Spleen (tissue), 11 donors: Measurements from ENCODE around the gene PLTP. TPM values are rescaled to one million over a fixed set of nuclear protein-coding genes. Genes with fewer than 3 reads are reported as not detected.

Experiments used
- DNase-seq: peaks from one replicate; pipeline ENCODE4 v3.0.0-alpha.2; 2020
- H3K27ac ChIP-seq, 8 donors: fragments of 200-600 bp; sonication (generic) in 7 of 8; 1 replicate in 4 of 8; 2 replicates in 4 of 8; pipeline versions ENCODE4 v1.5.0 to v1.8.0; 2016 to 2021; ENCODE audit warnings: inconsistent platforms in 4 of 8, mild to moderate bottlenecking in 4 of 8, moderate library complexity in 1 of 8
- H3K27me3 ChIP-seq, 7 donors: fragments of 200-600 bp; sonication (generic) in 6 of 7; replicated peaks in 1 of 7; 1 replicate in 4 of 7; 2 replicates in 3 of 7; pipeline versions ENCODE4 v1.5.0 to v1.8.0; 2016 to 2021; ENCODE audit warnings: inconsistent platforms in 3 of 7, mild to moderate bottlenecking in 1 of 7
- H3K36me3 ChIP-seq, 6 donors: fragments of 200-600 bp; sonication (generic) in 5 of 6; 1 replicate in 4 of 6; 2 replicates in 2 of 6; pipeline versions ENCODE4 v1.5.0 to v1.8.0; 2016 to 2021; ENCODE audit warnings: inconsistent platforms in 2 of 6
- H3K4me1 ChIP-seq, 6 donors: fragments of 200-600 bp; sonication (generic) in 5 of 6; 1 replicate in 3 of 6; 2 replicates in 3 of 6; pipeline versions ENCODE4 v1.5.0 to v1.8.0; 2016 to 2021; ENCODE audit warnings: inconsistent platforms in 3 of 6
- H3K4me3 ChIP-seq, 8 donors: fragments of 200-600 bp; sonication (generic) in 7 of 8; 1 replicate in 4 of 8; 2 replicates in 4 of 8; pipeline versions ENCODE4 v1.5.0 to v1.8.0; 2016 to 2021; ENCODE audit warnings: inconsistent platforms in 4 of 8, mild to moderate bottlenecking in 4 of 8, moderate library complexity in 2 of 8
- H3K9me3 ChIP-seq, 8 donors: fragments of 200-600 bp; sonication (generic) in 7 of 8; 1 replicate in 4 of 8; 2 replicates in 4 of 8; pipeline versions ENCODE4 v1.5.0 to v1.8.0; 2016 to 2021; ENCODE audit warnings: inconsistent platforms in 4 of 8
- POLR2A ChIP-seq, 3 donors: fragments of 450-650 bp; IDR thresholded peaks; one replicate each; pipeline ENCODE4 v1.5.1; 2017; ENCODE audit warnings: antibody characterized with exemption in 3 of 3, mild to moderate bottlenecking in 1 of 3
- POLR2AphosphoS5 ChIP-seq, 3 donors: sonication (generic); formaldehyde crosslinking; IDR thresholded peaks; one replicate each; pipeline ENCODE4 v1.5.1; 2017; ENCODE audit warnings: antibody characterized with exemption in 3 of 3
- WGBS, 5 donors: extraction: QIAGEN DNeasy Blood & Tissue Kit in 3 of 5; methylation state at CpG; one replicate each; pipeline versions ENCODE4 v1.1.5 to v1.1.7; 2013 to 2018; 5-methylcytosine and 5-hydroxymethylcytosine counted together
- intact Hi-C: fragments of 100-400 bp; cut with DNase I; formaldehyde crosslinking; loops from one replicate; pipeline ENCODE4 v1.15.0; 2023; ENCODE audit warnings: low total_unique reads
- polyA plus RNA-seq, 3 donors: library from polyadenylated mRNA; stranded (reverse); fragments of 200-250 nt; gene quantifications; one replicate each; pipeline ENCODE4 v1.2.1, GENCODE V29; 2013
- total RNA-seq, 7 donors: library from RNA; depleted of rRNA in 3 of 7; stranded (reverse); fragments of >200 nt in 3 of 7; fragmentation: NEBNext Ultra II Directional in 4 of 7; extraction: Animal tissue kit (Norgen Biotek cat#: 25700) in 4 of 7; gene quantifications; one replicate each; pipeline versions ENCODE4 v1.1.0 to v1.2.1, GENCODE V29; 2016 to 2021
- TF ChIP-seq, protein P1 (sequence below), 11 experiments: fragments of 200-600 bp in 7 of 11; fragments of 450-650 bp in 4 of 11; sonication (generic) in 4 of 11; IDR thresholded peaks in 8 of 11; conservative IDR thresholded peaks in 3 of 11; 1 replicate in 7 of 11; 2 replicates in 4 of 11; pipeline versions ENCODE4 v1.4.0 to v1.8.0; 2016 to 2021; ENCODE audit warnings: antibody characterized with exemption in 11 of 11, inconsistent platforms in 4 of 11, mild to moderate bottlenecking in 1 of 11
- donor health status: healthy with polysubstance abuse.
- donor health status: DM: no; HTN: no; CAD: no; lungs with moderate emphysema.
- donor health status: DM: no; HTN: no; CAD: no.
- donor health status: Bipolar disorder and iron deficiency.
- donor health status: healthy.
- donor health status: DM: no; HTN: no; CAD: no.
- donor health status: DM: yes; HTN: yes; CAD: no.

Gene PLTP
- total and polyA plus RNA-seq, 10 donors = 7.5 to 430 (median 40.7) TPM

DNA sequence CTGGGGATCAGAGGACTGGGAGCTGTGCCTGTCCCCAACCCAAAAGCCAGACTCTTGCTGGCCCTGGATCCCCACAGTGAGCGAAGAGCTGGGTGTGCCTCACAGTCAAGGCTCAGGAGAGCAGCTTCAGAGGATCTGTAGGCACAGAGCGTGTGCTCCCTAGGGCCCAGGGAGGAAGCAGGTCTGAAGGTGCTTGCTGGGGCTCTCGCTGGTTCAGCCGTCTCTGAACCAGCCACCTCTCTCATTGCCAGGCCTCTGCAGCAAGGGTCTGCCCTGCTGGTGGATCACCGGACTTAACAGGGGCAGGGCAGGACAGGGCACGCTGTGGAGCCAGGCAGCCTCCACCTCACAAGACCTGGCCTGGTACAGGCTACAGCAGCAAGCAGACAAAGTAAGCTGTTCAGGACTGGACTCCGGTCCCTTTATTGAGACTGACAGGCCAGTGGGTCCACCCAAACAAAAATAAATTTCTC, 36.3 kb upstream of the PLTP start:
- peaks cover 0 to 100% (median 100%) of the 10 kb centered on the region in 6 donors for H3K36me3 ChIP-seq
- H3K27ac ChIP-seq = peak overlapping the region; percentile 35 to 87 (median 78)
- H3K9me3 ChIP-seq = no peaks in the 10 kb centered on the region
- TF ChIP-seq POLR2AphosphoS5 (IDR thresholded peaks at IDR 0.05) = peak; percentile 42 to 68 (median 44)
- no peak for TF ChIP-seq POLR2A (IDR thresholded peaks at IDR 0.05)
- no peak for DNase-seq
- H3K27me3 ChIP-seq = no peaks in the 10 kb centered on the region
- peaks cover 0 to 65% (median 38%) of the 10 kb centered on the region in 6 donors for H3K4me1 ChIP-seq
- H3K4me3 ChIP-seq = no peak overlapping the region
- intact Hi-C loops = no loop called here
- WGBS, 5 donors = 70 to 82% (median 74%) methylated on average over 4 to 7 of the region's 7 CpGs

DNA sequence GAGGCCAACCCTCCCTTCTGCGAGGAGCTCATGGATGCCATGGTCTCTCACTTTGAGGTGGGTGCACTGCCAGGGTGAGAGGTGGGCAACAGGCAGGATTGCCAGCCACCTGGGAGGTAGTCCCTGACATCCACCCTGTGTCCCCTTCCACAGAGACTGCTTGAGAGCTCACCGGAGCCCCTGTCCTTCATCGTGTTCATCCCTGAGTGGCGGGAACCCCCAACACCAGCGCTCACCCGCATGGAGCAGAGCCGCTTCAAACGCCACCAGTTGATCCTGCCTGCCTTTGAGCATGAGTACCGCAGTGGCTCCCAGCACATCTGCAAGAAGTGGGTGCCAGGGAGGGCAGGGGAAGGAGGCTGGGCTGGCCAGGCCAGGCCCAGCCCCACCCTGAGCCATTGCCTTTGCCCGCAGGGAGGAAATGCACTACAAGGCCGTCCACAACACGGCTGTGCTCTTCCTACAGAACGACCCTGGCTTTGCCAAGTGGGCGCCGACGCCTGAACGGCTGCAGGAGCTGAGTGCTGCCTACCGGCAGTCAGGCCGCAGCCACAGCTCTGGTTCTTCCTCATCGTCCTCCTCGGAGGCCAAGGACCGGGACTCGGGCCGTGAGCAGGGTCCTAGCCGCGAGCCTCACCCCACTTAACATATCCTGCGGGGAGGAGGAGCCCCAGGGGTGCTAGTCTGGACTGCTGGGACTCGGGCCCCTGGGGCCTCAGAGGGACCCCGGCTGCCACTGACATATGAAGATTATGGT, 35.3 kb upstream of the PLTP start:
- Histone ChIP-seq H3K4me1 (peaks cover 0 to 68% (median 38%) of the 10 kb centered on the region in 6 donors), H3K4me3 (no peak overlapping the region), H3K36me3 (peaks cover 2 to 100% (median 100%) of the 10 kb centered on the region in 6 donors), H3K9me3 (no peaks in the 10 kb centered on the region), H3K27me3 (no peaks in the 10 kb centered on the region), H3K27ac (peak overlapping the region; percentile 35 to 87 (median 78))
- peak; percentile 74 to 90 (median 85) for TF ChIP-seq POLR2AphosphoS5 (IDR thresholded peaks at IDR 0.05)
- TF ChIP-seq, protein P1, sequence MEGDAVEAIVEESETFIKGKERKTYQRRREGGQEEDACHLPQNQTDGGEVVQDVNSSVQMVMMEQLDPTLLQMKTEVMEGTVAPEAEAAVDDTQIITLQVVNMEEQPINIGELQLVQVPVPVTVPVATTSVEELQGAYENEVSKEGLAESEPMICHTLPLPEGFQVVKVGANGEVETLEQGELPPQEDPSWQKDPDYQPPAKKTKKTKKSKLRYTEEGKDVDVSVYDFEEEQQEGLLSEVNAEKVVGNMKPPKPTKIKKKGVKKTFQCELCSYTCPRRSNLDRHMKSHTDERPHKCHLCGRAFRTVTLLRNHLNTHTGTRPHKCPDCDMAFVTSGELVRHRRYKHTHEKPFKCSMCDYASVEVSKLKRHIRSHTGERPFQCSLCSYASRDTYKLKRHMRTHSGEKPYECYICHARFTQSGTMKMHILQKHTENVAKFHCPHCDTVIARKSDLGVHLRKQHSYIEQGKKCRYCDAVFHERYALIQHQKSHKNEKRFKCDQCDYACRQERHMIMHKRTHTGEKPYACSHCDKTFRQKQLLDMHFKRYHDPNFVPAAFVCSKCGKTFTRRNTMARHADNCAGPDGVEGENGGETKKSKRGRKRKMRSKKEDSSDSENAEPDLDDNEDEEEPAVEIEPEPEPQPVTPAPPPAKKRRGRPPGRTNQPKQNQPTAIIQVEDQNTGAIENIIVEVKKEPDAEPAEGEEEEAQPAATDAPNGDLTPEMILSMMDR (IDR thresholded peaks at IDR 0.05 in 8 of 11, conservative IDR thresholded peaks at IDR 0.05 in 3 of 11) = peak in 1 of 11 experiments; percentile 8
- no peak for TF ChIP-seq POLR2A (IDR thresholded peaks at IDR 0.05)
- 68 to 81% (median 77%) methylated on average over 23 to 29 of the region's 29 CpGs for WGBS, 5 donors
- peak; percentile 88 for DNase-seq
- intact Hi-C loops = no loop called here

DNA sequence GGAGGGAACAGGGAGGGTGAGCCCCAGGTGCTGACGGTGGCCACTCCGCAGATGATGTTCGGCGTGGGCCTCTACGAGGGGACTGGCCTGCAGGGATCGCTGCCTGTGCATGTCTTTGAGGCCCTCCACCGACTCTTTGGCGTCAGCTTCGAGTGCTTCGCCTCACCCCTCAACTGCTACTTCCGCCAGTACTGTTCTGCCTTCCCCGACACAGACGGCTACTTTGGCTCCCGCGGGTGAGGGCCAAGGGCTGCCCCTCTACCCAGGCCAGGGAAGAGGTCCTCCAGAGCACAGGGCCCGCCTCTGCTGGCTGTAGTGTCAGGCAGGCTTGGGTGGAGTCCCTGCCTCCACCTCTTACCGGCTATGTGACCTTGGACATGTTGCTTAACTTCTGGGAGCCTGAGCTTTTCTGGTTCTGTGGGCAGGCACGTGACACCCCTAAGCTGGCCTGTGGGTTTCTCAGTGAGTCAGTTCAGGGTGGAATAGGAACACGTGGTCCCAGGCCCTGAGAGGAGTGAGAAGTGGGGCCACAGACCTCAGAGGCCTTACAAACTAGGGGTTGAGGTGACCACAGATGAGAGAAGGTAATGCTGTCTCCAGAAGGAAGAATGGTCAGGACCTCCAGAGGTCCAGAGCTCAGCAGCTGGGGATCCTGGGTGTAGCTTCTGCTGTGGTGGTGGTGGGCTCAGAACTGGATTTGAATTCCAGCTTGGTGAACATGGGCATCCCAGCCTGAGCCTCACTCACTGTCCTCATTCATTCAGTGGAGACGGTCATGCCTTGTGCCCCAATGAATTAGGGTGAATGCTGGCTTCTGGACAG, 34.4 kb upstream of the PLTP start:
- intact Hi-C loops = no loop called here
- Histone ChIP-seq H3K4me3 (no peak overlapping the region), H3K9me3 (no peaks in the 10 kb centered on the region), H3K27me3 (no peaks in the 10 kb centered on the region), H3K27ac (peak overlapping the region; percentile 63 to 87 (median 78)), H3K36me3 (peaks cover 2 to 100% (median 100%) of the 10 kb centered on the region in 6 donors), H3K4me1 (peaks cover 0 to 59% (median 38%) of the 10 kb centered on the region in 6 donors)
- TF ChIP-seq, protein P1 (IDR thresholded peaks at IDR 0.05 in 8 of 11, conservative IDR thresholded peaks at IDR 0.05 in 3 of 11) = no peak
- TF ChIP-seq POLR2A (IDR thresholded peaks at IDR 0.05) (no peak), POLR2AphosphoS5 (IDR thresholded peaks at IDR 0.05) (peak; percentile 67 to 82 (median 72))
- 60 to 79% (median 67%) methylated on average over 18 to 20 of the region's 20 CpGs for whole genome bisulfite sequencing, 5 donors
- peak; percentile 83 for DNase-seq

DNA sequence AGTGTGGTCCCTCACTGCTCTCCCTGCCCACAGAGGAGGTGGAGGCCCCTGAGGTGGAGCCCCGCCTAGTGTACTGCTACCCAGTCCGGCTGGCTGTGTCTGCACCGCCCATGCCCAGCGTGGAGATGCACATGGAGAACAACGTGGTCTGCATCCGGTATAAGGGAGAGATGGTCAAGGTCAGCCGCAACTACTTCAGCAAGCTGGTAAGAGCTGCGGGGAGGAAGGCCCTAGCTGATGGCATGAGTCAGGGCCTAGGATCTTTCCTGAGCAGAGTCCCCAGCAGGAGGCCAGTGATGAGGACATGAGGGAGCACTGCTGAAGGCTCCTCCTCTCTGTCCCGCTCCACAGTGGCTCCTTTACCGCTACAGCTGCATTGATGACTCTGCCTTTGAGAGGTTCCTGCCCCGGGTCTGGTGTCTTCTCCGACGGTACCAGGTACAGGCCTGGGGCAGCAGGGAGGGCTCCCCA, 33.8 kb upstream of the PLTP start:
- DNase-seq = peak; percentile 80
- no peaks in the 10 kb centered on the region for H3K9me3 ChIP-seq
- H3K27me3 ChIP-seq = no peaks in the 10 kb centered on the region
- TF ChIP-seq POLR2AphosphoS5 (IDR thresholded peaks at IDR 0.05) (peak; percentile 4 to 57 (median 44)), POLR2A (IDR thresholded peaks at IDR 0.05) (no peak)
- H3K27ac ChIP-seq = peak overlapping the region; percentile 63 to 87 (median 78)
- intact Hi-C loops = no loop called here
- 60 to 83% (median 76%) methylated on average over 6 to 13 of the region's 13 CpGs for WGBS, 5 donors
- H3K4me3 ChIP-seq = no peak overlapping the region
- peaks cover 2 to 100% (median 100%) of the 10 kb centered on the region in 6 donors for H3K36me3 ChIP-seq
- H3K4me1 ChIP-seq = peaks cover 0 to 59% (median 38%) of the 10 kb centered on the region in 6 donors
